Fibroblast of villous mesenchyme (primary cell): ENCODE measurements around the gene TNIP1. TPM values are rescaled to one million over a fixed set of nuclear protein-coding genes. Genes with fewer than 3 reads are reported as not detected.

Experiments
- DNase-seq: peaks from one replicate; pipeline ENCODE4 v3.0.0-alpha.2; 2010; ENCODE audit warnings: low read depth
- H3K4me3 ChIP-seq: 2 replicates; pipeline ENCODE4 v1.5.1; 2011; ENCODE audit warnings: low read depth, mild to moderate bottlenecking, low read length
- total RNA-seq: library from RNA; depleted of rRNA; stranded (reverse); fragments of >200 nt; gene quantifications from 2 replicates; pipeline ENCODE4 v1.2.3, GENCODE V29; 2012
- TF ChIP-seq, protein P1 (sequence below): IDR thresholded peaks from 2 replicates; pipeline ENCODE4 v1.5.1; 2012; ENCODE audit warnings: low read depth, mild to moderate bottlenecking, low read length; ENCODE audit not compliant: insufficient read depth

Gene TNIP1
- total RNA-seq, 1 donor, result 108 TPM

DNA sequence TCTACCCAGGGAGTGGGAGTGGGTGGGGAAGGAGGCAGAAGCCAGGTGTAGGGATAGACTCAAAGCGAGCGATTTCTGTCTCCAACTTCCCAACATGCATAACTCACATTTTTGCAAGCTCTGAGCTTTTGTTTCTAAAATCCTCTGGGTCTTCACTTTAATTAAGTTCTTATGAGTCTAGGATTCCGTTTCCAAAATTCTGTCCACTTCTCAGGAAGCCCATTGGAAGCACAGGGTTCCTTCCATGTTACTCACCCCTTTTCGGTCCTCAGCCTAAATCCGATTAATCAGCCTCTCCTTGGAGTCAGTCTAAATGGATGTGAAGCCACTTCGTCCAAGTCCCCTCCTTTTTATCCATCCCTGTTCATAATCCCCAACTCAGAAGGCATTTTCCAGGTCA lies 59.1 kb downstream of the TNIP1 start:
- TF ChIP-seq, protein P1, sequence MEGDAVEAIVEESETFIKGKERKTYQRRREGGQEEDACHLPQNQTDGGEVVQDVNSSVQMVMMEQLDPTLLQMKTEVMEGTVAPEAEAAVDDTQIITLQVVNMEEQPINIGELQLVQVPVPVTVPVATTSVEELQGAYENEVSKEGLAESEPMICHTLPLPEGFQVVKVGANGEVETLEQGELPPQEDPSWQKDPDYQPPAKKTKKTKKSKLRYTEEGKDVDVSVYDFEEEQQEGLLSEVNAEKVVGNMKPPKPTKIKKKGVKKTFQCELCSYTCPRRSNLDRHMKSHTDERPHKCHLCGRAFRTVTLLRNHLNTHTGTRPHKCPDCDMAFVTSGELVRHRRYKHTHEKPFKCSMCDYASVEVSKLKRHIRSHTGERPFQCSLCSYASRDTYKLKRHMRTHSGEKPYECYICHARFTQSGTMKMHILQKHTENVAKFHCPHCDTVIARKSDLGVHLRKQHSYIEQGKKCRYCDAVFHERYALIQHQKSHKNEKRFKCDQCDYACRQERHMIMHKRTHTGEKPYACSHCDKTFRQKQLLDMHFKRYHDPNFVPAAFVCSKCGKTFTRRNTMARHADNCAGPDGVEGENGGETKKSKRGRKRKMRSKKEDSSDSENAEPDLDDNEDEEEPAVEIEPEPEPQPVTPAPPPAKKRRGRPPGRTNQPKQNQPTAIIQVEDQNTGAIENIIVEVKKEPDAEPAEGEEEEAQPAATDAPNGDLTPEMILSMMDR, result no peak
- no peak for DNase-seq

DNA sequence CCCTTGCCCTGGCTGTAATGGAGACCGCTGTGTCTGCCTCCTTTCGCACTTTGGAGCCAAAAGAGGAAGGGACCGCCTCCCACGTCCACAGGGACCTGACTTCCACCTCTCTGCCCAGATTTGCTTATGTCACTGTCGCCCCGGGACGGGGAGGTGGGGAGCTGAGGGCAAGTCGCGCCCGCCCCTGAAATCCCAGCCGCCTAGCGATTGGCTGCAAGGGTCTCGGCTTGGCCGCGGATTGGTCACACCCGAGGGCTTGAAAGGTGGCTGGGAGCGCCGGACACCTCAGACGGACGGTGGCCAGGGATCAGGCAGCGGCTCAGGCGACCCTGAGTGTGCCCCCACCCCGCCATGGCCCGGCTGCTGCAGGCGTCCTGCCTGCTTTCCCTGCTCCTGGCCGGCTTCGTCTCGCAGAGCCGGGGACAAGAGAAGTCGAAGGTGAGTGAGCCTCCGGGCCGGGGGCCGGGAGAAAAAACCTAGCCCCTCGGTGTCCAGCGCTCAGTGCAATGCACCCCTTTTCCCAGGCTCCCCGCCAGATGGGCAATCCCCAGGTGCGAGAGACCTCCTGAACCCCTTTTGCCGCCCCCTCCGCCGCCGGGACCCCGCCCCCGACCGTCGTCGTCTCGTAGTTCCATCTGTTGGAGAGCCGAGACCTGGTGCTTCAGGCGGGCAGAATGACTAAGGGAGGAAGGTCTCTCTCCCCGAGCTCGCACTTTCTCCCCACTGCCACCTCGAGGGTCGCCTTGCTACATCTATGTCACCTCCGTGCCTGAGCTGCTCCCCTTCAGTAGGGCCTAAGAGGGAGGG lies 60.3 kb downstream of the TNIP1 start, which contains the start of gene GPX3:
Gene GPX3, plus strand, starts transcription at position 288 of the 807 bp plus-strand sequence. Its CDS starts 64 bp downstream, at position 352.
- TF ChIP-seq, protein P1, result no peak
- peak; percentile 67 for DNase-seq
- H3K4me3 ChIP-seq, result peak within 1 kb of the TSS; percentile 69

More for the DNA sequence above, 59.1 kb downstream of the TNIP1 start:
- no peak overlapping the region for H3K4me3 ChIP-seq

DNA sequence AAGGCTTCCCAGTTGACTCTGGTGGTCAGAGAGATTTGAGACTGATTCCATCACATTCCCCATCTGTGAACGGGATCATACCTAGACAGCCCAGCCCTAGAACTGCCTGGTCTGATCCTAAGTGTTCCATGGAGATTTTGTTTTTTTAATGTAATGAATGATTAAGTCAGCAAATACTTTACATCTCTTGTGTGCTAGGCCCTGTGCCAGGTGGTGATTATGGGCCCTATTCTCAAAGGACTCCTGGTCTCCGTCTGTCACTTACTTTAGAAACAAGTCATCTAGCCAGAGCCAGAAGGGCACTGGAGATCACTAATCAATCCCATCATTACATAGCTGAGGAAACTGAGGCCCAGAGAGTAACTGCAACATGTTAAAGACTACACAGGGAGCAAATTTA lies 61.5 kb downstream of the TNIP1 start:
- TF ChIP-seq, protein P1, result no peak
- H3K4me3 ChIP-seq, result no peak overlapping the region
- DNase-seq, result no peak

DNA sequence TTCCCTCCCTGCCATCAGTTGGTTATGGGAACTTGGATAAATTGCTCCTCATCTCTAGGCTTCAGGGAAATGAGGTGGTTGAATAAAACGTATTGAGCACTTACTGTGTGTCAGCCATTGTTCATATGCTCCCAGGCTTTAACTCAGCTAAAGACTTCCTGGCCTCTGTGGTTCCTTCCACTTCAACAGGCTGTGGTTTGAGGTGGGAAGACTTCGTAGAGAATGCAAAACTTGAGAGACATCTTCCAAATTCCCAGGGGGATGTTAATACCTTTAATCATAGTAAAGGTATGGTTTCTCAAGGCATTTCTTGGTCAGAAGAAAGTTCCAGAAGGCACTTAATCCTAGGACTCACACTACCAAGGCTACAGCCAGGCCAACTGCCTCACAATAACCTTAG lies 62.0 kb downstream of the TNIP1 start:
- TF ChIP-seq, protein P1, result no peak

DNA sequence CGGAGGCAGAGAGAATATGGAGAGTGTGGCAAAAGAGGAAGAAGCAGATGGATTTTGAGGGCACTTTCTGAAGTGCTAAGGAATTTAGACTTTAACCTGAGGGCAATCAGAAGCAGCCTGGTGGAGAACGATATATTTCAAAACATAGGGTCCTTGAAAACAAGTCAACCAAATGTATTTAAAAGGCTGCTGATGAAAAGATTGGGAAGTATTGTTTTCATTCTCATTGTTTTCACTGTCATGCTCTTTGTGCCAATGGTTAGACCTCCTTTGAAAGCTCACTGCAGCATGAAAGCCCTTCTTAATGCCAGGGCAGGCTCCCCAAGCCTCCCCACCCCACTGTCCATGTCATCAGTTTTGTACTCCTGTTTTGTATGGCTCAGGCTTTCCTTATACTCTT lies 62.9 kb downstream of the TNIP1 start:
- TF ChIP-seq, protein P1, result no peak

More for the DNA sequence above, 62.0 kb downstream of the TNIP1 start:
- no peak for DNase-seq
- no peak overlapping the region for H3K4me3 ChIP-seq

DNA sequence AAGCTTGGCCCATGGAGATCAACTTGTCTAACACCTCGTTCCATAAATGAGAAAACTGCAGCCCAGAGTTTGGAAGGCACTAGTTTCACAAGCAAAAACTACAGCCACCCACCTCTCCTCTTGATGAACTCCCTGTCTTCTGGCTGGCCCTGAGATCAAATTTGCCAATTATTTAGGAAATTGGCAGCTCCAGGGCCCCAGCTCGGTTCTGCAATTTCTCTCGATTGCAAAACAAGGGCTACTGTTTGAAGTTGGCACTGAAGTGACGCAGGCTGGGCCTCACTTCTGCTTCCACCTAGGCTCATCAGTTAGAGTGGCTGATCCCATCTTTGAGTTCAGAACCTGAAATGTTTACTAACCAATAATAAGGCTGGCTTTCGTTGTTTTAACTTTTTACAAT lies 64.1 kb downstream of the TNIP1 start:
- H3K4me3 ChIP-seq, result no peak overlapping the region
- TF ChIP-seq, protein P1, result no peak
- DNase-seq, result no peak

More for the DNA sequence above, 62.9 kb downstream of the TNIP1 start:
- H3K4me3 ChIP-seq, result no peak overlapping the region
- no peak for DNase-seq
